Measurements from ENCODE around the gene XPNPEP3. TPM values are rescaled to one million over a fixed set of nuclear protein-coding genes. Genes with fewer than 3 reads are reported as not detected.
"Not testable (repeated sequence)": the region's sequence is repeated elsewhere in the genome, so short reads cannot be mapped to it uniquely, and the experiment has no call there.

Gene XPNPEP3
- total RNA-seq, 1 experiment from 2014 or later, result 14.9 TPM

DNA sequence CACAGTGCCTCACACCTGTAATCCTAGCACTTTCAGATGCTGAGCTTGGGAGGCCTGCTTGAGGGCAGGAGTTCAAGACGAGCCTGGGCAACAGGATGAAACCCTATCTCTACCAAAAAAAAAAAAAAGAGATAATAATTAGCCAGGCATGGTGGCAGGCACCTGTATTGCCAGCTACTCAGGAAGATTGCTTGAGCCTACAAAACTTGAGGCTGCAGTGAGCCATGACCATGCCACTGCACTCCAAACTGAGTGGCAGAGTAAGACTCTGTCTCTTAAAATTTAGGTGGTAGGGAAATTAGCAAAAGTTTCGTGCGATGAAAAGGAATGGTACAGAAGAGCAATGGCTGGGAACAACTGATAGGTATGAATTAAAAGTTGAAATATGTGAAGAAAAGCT is 18.5 kb upstream of the XPNPEP3 start:
- no peak overlapping the region for H3K4me3 ChIP-seq
- no peaks in the 10 kb centered on the region for H3K27me3 ChIP-seq (replicated peaks)
- no peaks in the 10 kb centered on the region; the same call in 1 of the 2 replicates for H3K4me1 ChIP-seq (replicated peaks)
- no peaks in the 10 kb centered on the region for H3K9me3 ChIP-seq (replicated peaks)
- peaks cover 95% of the 10 kb centered on the region for H3K36me3 ChIP-seq
- H3K27ac ChIP-seq, result no peak overlapping the region
- no peak for DNase-seq (ENCODE audit: low read depth in 1 of 2, low spot score in 2 of 2)

DNA sequence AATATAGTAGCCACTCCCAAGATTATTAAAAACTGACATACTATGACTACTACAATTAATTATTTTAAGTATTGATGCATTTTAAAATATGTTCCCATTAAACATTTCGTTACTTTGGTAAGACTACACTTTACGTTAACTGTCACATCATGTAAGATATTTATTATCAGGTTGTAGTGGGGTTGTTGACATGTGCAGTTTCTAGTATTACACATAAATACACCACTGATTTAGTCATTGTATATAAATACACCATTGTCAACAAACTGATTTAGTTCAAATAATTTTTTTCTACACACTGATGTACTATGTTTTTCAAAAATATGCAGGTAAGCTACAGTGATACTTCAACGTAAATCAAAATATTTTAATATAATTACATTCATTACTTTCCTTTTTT is 12.0 kb upstream of the XPNPEP3 start:
- Histone ChIP-seq H3K27me3 (replicated peaks) (no peaks in the 10 kb centered on the region), H3K4me1 (replicated peaks) (no peaks in the 10 kb centered on the region; the same call in 1 of the 2 replicates), H3K27ac (no peak overlapping the region), H3K36me3 (peaks cover 89% of the 10 kb centered on the region), H3K9me3 (replicated peaks) (no peaks in the 10 kb centered on the region), H3K4me3 (no peak overlapping the region)
- no peak for DNase-seq (ENCODE audit: low read depth in 1 of 2, low spot score in 2 of 2)

DNA sequence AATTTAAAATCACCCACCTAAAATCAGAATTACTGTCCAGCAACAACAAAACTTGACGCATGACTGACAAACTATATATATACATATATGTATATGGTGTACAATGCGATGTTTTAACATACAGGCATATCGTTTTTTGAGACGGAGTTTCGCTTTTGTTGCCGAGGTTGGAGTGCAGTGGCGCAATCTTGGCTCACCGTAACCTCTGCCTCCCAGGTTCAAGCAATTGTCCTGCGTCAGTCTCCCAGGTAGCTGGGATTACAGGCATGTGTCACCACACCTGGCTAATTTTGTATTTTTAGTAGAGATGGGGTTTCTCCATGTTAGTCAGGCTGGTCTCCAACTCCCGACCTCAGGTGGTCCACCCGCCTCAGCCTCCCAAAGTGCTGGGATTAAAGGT is 11.1 kb upstream of the XPNPEP3 start:
- H3K36me3 ChIP-seq, result peaks cover 86% of the 10 kb centered on the region
- not testable (repeated sequence) for H3K27ac ChIP-seq; DNase-seq (ENCODE audit: low read depth in 1 of 2, low spot score in 2 of 2); H3K4me3 ChIP-seq; H3K9me3 ChIP-seq (replicated peaks); H3K27me3 ChIP-seq (replicated peaks); H3K4me1 ChIP-seq (replicated peaks)

DNA sequence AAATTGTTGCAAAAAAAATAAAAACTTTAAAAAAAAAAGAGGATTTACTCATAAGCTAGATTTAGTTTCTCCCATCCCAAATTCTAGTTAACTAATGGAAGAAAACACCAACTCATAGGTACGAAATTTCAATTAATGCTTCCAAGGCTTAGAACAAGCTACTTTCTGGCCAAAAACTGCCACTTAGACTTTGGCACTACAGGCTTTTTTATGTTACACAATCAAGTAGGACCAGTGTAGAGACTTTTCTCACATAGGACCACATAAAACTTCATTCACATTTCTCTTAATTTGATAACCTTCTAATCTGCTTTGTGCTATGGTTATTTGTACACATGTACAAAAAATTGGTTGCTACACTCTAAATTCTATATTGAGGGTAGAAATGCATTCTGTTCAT is 3.6 kb upstream of the XPNPEP3 start:
- Histone ChIP-seq H3K9me3 (replicated peaks) (no peaks in the 10 kb centered on the region), H3K36me3 (peaks cover 59% of the 10 kb centered on the region), H3K4me1 (replicated peaks) (peaks cover 9% of the 10 kb centered on the region; the same call in 1 of the 2 replicates), H3K4me3 (no peak overlapping the region), H3K27ac (no peak overlapping the region), H3K27me3 (replicated peaks) (no peaks in the 10 kb centered on the region)
- DNase-seq (ENCODE audit: low read depth in 1 of 2, low spot score in 2 of 2), result no peak

GRCh38 chr22:40853961-40854360 is 3.0 kb upstream of the XPNPEP3 start:
- H3K9me3 ChIP-seq (replicated peaks), result no peaks in the 10 kb centered on the region

DNA sequence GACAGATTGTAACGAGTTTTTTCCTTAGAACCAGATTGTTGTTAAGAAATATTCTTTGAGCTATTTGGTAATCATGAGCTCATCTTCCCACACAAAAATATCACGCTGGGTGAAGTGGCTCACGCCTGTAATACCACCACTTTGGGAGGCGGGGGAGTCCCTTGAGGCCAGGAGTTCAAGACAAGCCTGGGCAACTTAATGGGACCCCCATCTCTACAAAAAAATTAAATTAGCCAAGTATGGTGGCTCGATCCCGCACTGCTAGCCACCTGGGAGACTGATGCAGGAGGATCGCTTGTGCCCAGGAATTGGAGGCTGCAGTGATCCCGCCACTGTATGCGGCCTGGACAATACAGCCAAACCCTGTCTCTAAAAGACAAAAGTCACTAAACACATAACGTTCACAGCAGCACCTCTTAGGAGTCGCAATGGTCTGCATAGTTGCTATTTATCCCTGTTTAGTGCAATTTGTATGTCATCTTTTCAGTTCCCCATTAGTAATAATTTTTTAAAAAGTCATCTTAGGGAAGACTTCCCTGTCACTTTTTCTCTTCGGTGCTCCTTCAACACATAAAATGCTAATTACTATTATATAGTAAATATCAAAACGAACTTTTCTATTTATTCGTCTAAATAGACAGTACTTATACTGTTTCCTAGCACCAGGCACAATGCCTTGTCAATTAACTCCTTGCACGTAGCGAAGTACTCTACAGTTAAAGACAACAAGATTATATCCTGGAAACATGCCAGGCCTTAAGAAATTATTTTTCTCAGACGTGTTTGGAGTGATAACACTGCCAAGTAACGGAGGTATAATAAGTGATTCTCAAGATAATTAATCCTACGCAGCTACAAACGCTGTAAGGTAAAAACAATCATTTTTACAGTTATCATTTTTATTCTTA is 1.6 kb upstream of the XPNPEP3 start:
- Histone ChIP-seq H3K9me3 (replicated peaks) (no peaks in the 10 kb centered on the region), H3K27me3 (replicated peaks) (no peaks in the 10 kb centered on the region), H3K36me3 (peaks cover 39% of the 10 kb centered on the region), H3K4me1 (replicated peaks) (peaks cover 9% of the 10 kb centered on the region; the same call in 1 of the 2 replicates), H3K4me3 (peak overlapping the region; percentile 66), H3K27ac (peak overlapping the region; percentile 98; the same call in 1 of the 2 replicates)
- no peak for DNase-seq (ENCODE audit: low read depth in 1 of 2, low spot score in 2 of 2)

More at GRCh38 chr22:40853961-40854360, 3.0 kb upstream of the XPNPEP3 start:
- no peak for DNase-seq (ENCODE audit: low read depth in 1 of 2, low spot score in 2 of 2)
- Histone ChIP-seq H3K27me3 (replicated peaks) (no peaks in the 10 kb centered on the region), H3K4me3 (no peak overlapping the region), H3K36me3 (peaks cover 52% of the 10 kb centered on the region), H3K27ac (no peak overlapping the region), H3K4me1 (replicated peaks) (peaks cover 9% of the 10 kb centered on the region; the same call in 1 of the 2 replicates)

GRCh38 chr22:40855979-40856512 is 902 bp upstream of the XPNPEP3 start:
- Histone ChIP-seq H3K27me3 (replicated peaks) (no peaks in the 10 kb centered on the region), H3K9me3 (replicated peaks) (no peaks in the 10 kb centered on the region), H3K4me3 (peak overlapping the region; percentile 66), H3K4me1 (replicated peaks) (peaks cover 9% of the 10 kb centered on the region; the same call in 1 of the 2 replicates), H3K36me3 (peaks cover 40% of the 10 kb centered on the region), H3K27ac (peak overlapping the region; percentile 98)
- DNase-seq (ENCODE audit: low read depth in 1 of 2, low spot score in 2 of 2), result peak in 1 of 2 experiments; percentile 46

DNA sequence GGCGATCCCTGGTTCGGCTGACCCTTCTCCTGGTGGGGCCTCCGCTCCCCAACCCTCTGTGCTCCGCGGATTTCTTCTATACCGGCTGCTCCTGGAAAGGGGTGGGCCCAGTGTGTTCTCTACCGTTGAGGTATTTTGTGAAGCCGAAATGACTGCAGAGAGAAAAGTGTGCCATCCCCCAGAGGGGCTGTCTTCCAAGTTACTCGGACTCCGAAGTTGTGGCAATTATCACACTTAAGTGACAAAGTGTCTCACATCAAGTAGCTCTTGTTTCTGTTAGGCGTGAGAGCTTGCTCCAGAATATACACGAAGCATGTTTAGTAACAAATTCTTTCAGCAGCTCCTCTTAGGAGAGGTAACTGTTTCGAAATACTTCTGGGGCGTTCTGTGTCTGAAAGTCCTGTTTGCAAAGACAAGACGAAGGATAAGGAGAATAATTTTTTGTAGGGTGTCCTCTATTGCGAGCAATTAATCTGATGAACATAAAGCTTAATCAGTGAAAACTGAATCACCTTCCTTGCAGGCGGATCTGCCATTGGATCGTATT is 434 bp downstream of the XPNPEP3 start:
- peak overlapping the region; percentile 98 for H3K27ac ChIP-seq
- H3K36me3 ChIP-seq, result peaks cover 43% of the 10 kb centered on the region
- peaks cover 9% of the 10 kb centered on the region; the same call in 1 of the 2 replicates for H3K4me1 ChIP-seq (replicated peaks)
- H3K4me3 ChIP-seq, result peak overlapping the region; percentile 66
- no peaks in the 10 kb centered on the region for H3K9me3 ChIP-seq (replicated peaks)
- DNase-seq (ENCODE audit: low read depth in 1 of 2, low spot score in 2 of 2), result no peak
- H3K27me3 ChIP-seq (replicated peaks), result no peaks in the 10 kb centered on the region

DNA sequence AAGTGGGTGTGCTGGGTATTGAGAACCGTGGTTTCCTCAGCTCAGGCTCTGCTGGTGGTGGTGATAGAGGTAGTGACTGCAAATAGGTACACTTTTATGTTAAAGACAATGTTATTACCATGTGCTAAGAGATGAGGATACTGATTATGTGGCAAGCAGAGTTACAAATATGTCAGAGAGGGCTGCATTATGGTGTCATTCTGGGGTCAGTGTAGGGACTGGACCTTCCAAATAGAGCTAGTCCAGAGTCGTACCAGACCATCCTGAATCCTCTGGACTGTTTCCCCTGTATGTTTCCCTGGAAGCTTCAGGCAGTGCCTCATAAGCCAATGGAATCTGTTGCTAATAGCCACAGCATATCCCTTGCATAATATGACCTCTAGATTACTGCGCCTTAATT is 5.1 kb downstream of the XPNPEP3 start, which contains the start of gene DNAJB7:
Gene DNAJB7 (minus strand): TSS at position 101 of the 400 bp plus-strand sequence. CDS start 119 bp downstream, outside the sequence.
- Histone ChIP-seq H3K4me1 (replicated peaks) (peaks cover 13% of the 10 kb centered on the region), H3K36me3 (peaks cover 34% of the 10 kb centered on the region), H3K27me3 (replicated peaks) (no peaks in the 10 kb centered on the region), H3K27ac (no peak within 1 kb of the TSS), H3K4me3 (no peak within 1 kb of the TSS), H3K9me3 (replicated peaks) (no peaks in the 10 kb centered on the region)
- DNase-seq (ENCODE audit: low read depth in 1 of 2, low spot score in 2 of 2), result no peak

- no peak overlapping the region for H3K4me3 ChIP-seq
- H3K4me1 ChIP-seq (replicated peaks), result peaks cover 13% of the 10 kb centered on the region
- no peak overlapping the region for H3K27ac ChIP-seq
- H3K9me3 ChIP-seq (replicated peaks), result no peaks in the 10 kb centered on the region
- H3K36me3 ChIP-seq, result peaks cover 31% of the 10 kb centered on the region
- H3K27me3 ChIP-seq (replicated peaks), result no peaks in the 10 kb centered on the region
- DNase-seq (ENCODE audit: low read depth in 1 of 2, low spot score in 2 of 2), result no peak
Measured at GRCh38 chr22:40862537-40862936, 5.6 kb downstream of the XPNPEP3 start.

GRCh38 chr22:40867109-40867508 is 10.2 kb downstream of the XPNPEP3 start:
- H3K36me3 ChIP-seq, result peaks cover 32% of the 10 kb centered on the region
- H3K27me3 ChIP-seq (replicated peaks), result no peaks in the 10 kb centered on the region
- no peak overlapping the region for H3K27ac ChIP-seq
- H3K4me3 ChIP-seq, result no peak overlapping the region
- peaks cover 9% of the 10 kb centered on the region for H3K4me1 ChIP-seq (replicated peaks)
- no peak for DNase-seq (ENCODE audit: low read depth in 1 of 2, low spot score in 2 of 2)
- no peaks in the 10 kb centered on the region for H3K9me3 ChIP-seq (replicated peaks)

GRCh38 chr22:40868379-40868778 is 11.4 kb downstream of the XPNPEP3 start:
- H3K27ac ChIP-seq; H3K4me1 ChIP-seq (replicated peaks); H3K4me3 ChIP-seq; H3K9me3 ChIP-seq (replicated peaks); H3K27me3 ChIP-seq (replicated peaks); DNase-seq (ENCODE audit: low read depth in 1 of 2, low spot score in 2 of 2): not testable (repeated sequence)
- peaks cover 24% of the 10 kb centered on the region for H3K36me3 ChIP-seq

GRCh38 chr22:40874016-40874415 is 17.1 kb downstream of the XPNPEP3 start:
- Histone ChIP-seq H3K4me3 (no peak overlapping the region), H3K36me3 (peaks cover 39% of the 10 kb centered on the region)
- no peak for DNase-seq (ENCODE audit: low read depth in 1 of 2, low spot score in 2 of 2)

GRCh38 chr22:40875111-40875510 is 18.2 kb downstream of the XPNPEP3 start:
- Histone ChIP-seq H3K4me1 (replicated peaks) (no peaks in the 10 kb centered on the region), H3K4me3 (no peak overlapping the region), H3K36me3 (peaks cover 39% of the 10 kb centered on the region), H3K27me3 (replicated peaks) (no peaks in the 10 kb centered on the region), H3K9me3 (replicated peaks) (no peaks in the 10 kb centered on the region), H3K27ac (no peak overlapping the region)
- no peak for DNase-seq (ENCODE audit: low read depth in 1 of 2, low spot score in 2 of 2)

More at GRCh38 chr22:40874016-40874415, 17.1 kb downstream of the XPNPEP3 start:
- H3K27me3 ChIP-seq (replicated peaks), result no peaks in the 10 kb centered on the region
- H3K27ac ChIP-seq, result no peak overlapping the region
- no peaks in the 10 kb centered on the region for H3K4me1 ChIP-seq (replicated peaks)
- H3K9me3 ChIP-seq (replicated peaks), result no peaks in the 10 kb centered on the region
